Measurements from ENCODE around the gene XPO4. TPM values are rescaled to one million over a fixed set of nuclear protein-coding genes. Genes with fewer than 3 reads are reported as not detected.

XPO4 gene
- total and polyA plus RNA-seq, 2 donors (not counting 1 experiment from before 2014, with no cell fraction given): 10.5 to 17.2 TPM

DNA sequence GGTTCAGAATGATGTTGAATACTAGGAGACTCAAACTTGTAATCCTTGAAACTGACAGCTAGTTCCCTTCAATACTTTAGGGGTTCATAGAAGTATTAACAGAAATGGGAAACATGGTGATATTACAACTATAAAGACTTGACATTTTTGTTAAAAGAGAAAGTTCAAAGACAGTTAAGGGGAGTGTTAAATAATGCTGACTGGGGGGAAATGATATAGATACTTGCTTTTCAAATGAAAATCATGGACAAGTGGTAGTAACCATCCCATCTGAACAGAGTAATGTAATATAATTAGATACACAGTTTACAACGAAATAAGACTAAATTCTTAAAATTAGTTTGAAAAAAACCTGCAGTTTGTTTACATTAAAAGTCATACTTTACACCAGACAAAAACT, 122.2 kb downstream of the XPO4 start:
- Histone ChIP-seq H3K4me2 (ENCODE audit: extremely low read depth, insufficient read depth, low read length) (no peak overlapping the region), H3K27me3 (ENCODE audit: control insufficient read depth, insufficient read depth, low read length) (no peaks in the 10 kb centered on the region), H3K4me1 (ENCODE audit: control insufficient read depth, extremely low read depth, insufficient read depth, low read length) (no peaks in the 10 kb centered on the region), H2AFZ (ENCODE audit: low read length) (no peak overlapping the region), H4K20me1 (ENCODE audit: control insufficient read depth, extremely low read depth, insufficient read depth, low read length) (no peaks in the 10 kb centered on the region), H3K9me3 (ENCODE audit: control insufficient read depth, insufficient read depth, low read depth, low read length) (no peaks in the 10 kb centered on the region), H3K9ac (ENCODE audit: insufficient read depth, low read length) (no peak overlapping the region), H3K36me3 (ENCODE audit: control insufficient read depth, insufficient read depth, low read length) (no peaks in the 10 kb centered on the region), H3K79me2 (ENCODE audit: control insufficient read depth, insufficient read depth, low read length) (no peaks in the 10 kb centered on the region), H3K4me3 (replicated peaks in 1 of 4; ENCODE audit: control extremely low read depth in 1 of 4, insufficient read depth in 1 of 4, low read depth in 3 of 4, low read length in 4 of 4) (no peak overlapping the region), H3K27ac (ENCODE audit: insufficient read depth, low read length) (no peak overlapping the region)
- TF ChIP-seq, protein P1, sequence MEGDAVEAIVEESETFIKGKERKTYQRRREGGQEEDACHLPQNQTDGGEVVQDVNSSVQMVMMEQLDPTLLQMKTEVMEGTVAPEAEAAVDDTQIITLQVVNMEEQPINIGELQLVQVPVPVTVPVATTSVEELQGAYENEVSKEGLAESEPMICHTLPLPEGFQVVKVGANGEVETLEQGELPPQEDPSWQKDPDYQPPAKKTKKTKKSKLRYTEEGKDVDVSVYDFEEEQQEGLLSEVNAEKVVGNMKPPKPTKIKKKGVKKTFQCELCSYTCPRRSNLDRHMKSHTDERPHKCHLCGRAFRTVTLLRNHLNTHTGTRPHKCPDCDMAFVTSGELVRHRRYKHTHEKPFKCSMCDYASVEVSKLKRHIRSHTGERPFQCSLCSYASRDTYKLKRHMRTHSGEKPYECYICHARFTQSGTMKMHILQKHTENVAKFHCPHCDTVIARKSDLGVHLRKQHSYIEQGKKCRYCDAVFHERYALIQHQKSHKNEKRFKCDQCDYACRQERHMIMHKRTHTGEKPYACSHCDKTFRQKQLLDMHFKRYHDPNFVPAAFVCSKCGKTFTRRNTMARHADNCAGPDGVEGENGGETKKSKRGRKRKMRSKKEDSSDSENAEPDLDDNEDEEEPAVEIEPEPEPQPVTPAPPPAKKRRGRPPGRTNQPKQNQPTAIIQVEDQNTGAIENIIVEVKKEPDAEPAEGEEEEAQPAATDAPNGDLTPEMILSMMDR (conservative IDR thresholded peaks at IDR 0.05 in 1 of 2, IDR thresholded peaks at IDR 0.05 in 1 of 2; ENCODE audit: low read depth in 1 of 2, low read length in 2 of 2): no peak
- TF ChIP-seq EZH2 (IDR thresholded peaks at IDR 0.05; ENCODE audit: low read length, missing control alignments): no peak
- no peak for DNase-seq (ENCODE audit: low read depth in 2 of 2)

DNA sequence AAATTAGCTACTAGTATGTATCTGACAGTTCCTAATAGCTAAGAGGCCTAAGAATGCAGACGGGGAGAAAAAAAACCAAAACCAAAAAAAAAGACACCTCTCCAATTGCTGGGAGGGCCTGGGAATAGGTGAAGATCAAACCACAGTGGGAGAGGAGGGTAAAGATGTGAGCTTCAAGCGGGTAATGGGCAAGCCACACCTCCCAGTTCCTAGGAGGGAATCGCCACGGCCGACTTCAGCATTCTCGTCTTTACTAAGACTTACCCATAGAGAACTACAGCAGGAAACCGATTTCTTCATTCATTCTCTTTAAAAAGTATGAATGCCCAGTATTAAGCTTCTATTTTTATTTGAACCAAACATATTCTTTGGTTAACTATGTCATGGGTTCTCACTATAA, 123.1 kb downstream of the XPO4 start:
- H3K4me1 ChIP-seq (ENCODE audit: control insufficient read depth, extremely low read depth, insufficient read depth, low read length): no peaks in the 10 kb centered on the region
- H3K79me2 ChIP-seq (ENCODE audit: control insufficient read depth, insufficient read depth, low read length): no peaks in the 10 kb centered on the region
- DNase-seq (ENCODE audit: low read depth in 2 of 2): no peak
- H3K36me3 ChIP-seq (ENCODE audit: control insufficient read depth, insufficient read depth, low read length): no peaks in the 10 kb centered on the region
- H3K4me3 ChIP-seq (replicated peaks in 1 of 4; ENCODE audit: control extremely low read depth in 1 of 4, insufficient read depth in 1 of 4, low read depth in 3 of 4, low read length in 4 of 4): no peak overlapping the region
- no peak overlapping the region for H3K27ac ChIP-seq (ENCODE audit: insufficient read depth, low read length)
- H3K9ac ChIP-seq (ENCODE audit: insufficient read depth, low read length): no peak overlapping the region
- no peak overlapping the region for H3K4me2 ChIP-seq (ENCODE audit: extremely low read depth, insufficient read depth, low read length)
- no peaks in the 10 kb centered on the region for H3K9me3 ChIP-seq (ENCODE audit: control insufficient read depth, insufficient read depth, low read depth, low read length)
- H3K27me3 ChIP-seq (ENCODE audit: control insufficient read depth, insufficient read depth, low read length): no peaks in the 10 kb centered on the region
- H4K20me1 ChIP-seq (ENCODE audit: control insufficient read depth, extremely low read depth, insufficient read depth, low read length): no peaks in the 10 kb centered on the region
- no peak overlapping the region for H2AFZ ChIP-seq (ENCODE audit: low read length)
- no peak for TF ChIP-seq EZH2 (IDR thresholded peaks at IDR 0.05; ENCODE audit: low read length, missing control alignments)
- TF ChIP-seq, protein P1 (conservative IDR thresholded peaks at IDR 0.05 in 1 of 2, IDR thresholded peaks at IDR 0.05 in 1 of 2; ENCODE audit: low read depth in 1 of 2, low read length in 2 of 2): no peak

DNA sequence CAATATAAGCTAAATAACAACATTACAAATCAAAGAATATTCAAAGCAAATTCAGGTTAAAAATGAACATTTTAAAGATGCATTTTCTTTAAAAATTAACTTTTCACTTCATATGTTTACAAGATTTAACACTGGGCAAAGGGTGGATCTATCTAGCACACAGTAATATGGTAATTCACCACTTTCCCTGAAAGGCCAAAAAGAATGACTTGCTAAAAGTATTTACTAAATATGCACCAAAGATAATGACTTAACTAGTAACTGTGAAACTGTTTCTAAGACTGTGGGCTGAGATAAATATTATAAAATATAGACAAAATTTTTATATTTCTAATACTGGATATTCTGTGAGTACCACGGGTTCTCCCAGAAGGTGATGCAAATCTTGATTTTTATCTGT, 124.2 kb downstream of the XPO4 start:
- Histone ChIP-seq H3K9me3 (ENCODE audit: control insufficient read depth, insufficient read depth, low read depth, low read length) (no peaks in the 10 kb centered on the region), H3K4me3 (replicated peaks in 1 of 4; ENCODE audit: control extremely low read depth in 1 of 4, insufficient read depth in 1 of 4, low read depth in 3 of 4, low read length in 4 of 4) (no peak overlapping the region), H2AFZ (ENCODE audit: low read length) (no peak overlapping the region), H3K9ac (ENCODE audit: insufficient read depth, low read length) (no peak overlapping the region), H3K27ac (ENCODE audit: insufficient read depth, low read length) (no peak overlapping the region), H3K79me2 (ENCODE audit: control insufficient read depth, insufficient read depth, low read length) (no peaks in the 10 kb centered on the region), H3K4me2 (ENCODE audit: extremely low read depth, insufficient read depth, low read length) (no peak overlapping the region), H3K4me1 (ENCODE audit: control insufficient read depth, extremely low read depth, insufficient read depth, low read length) (no peaks in the 10 kb centered on the region), H3K36me3 (ENCODE audit: control insufficient read depth, insufficient read depth, low read length) (no peaks in the 10 kb centered on the region), H3K27me3 (ENCODE audit: control insufficient read depth, insufficient read depth, low read length) (no peaks in the 10 kb centered on the region), H4K20me1 (ENCODE audit: control insufficient read depth, extremely low read depth, insufficient read depth, low read length) (no peaks in the 10 kb centered on the region)
- TF ChIP-seq EZH2 (IDR thresholded peaks at IDR 0.05; ENCODE audit: low read length, missing control alignments): no peak
- TF ChIP-seq, protein P1 (conservative IDR thresholded peaks at IDR 0.05 in 1 of 2, IDR thresholded peaks at IDR 0.05 in 1 of 2; ENCODE audit: low read depth in 1 of 2, low read length in 2 of 2): no peak
- no peak for DNase-seq (ENCODE audit: low read depth in 2 of 2)
